Stimulated activated CD4-positive, alpha-beta T cell treated with anti-CD3 and anti-CD28 coated beads, Interleukin-1b, Interleukin-23, amount 100 ng/mL, for 4 hours (primary cell): ENCODE results near the gene SLC5A5.
"Not testable (repeated sequence)": the region's sequence is repeated elsewhere in the genome, so short reads cannot be mapped to it uniquely, and the experiment has no call there.

Source experiments
- DNase-seq, 2 donors: peaks; one replicate each; pipeline ENCODE4 v3.0.0-alpha.2; 2020; ENCODE audit warnings: low read depth in 2 of 2

SLC5A5 gene

DNA sequence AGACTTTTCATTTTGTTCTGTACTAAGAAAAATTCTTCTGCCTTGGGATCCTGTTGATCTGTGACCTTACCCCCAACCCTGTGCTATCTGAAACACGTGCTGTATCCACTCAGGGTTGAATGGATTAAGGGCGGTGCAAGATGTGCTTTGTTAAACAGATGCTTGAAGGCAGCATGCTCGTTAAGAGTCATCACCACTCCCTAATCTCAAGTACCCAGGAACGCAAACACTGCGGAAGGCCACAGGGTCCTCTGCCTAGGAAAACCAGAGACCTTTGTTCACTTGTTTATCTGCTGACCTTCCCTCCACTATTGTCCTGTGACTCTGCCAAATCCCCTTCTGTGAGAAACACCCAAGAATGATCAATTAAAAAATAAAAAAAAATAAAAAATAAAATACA, 47.4 kb downstream of the SLC5A5 start:
- DNase-seq, result not testable (repeated sequence)

DNA sequence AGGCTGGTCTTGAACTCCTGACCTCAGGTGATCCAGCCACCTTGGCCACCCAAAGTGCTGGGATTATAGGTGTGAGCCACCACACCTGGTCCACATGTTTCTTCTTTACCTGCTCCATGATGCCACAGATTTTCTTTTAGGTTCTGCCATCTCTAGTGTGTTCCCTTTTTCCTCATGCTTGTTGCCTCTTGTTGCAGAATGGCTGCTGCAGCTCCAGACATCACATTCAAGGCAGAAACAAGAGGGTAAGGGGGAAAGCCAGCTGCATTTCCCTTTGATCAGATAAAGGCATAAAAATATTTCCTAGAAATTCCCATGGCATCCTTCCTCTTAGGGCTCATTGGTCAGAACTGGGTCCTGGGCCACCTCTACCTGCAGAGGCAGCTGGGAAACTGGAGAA, 48.8 kb downstream of the SLC5A5 start:
- no peak for DNase-seq

DNA sequence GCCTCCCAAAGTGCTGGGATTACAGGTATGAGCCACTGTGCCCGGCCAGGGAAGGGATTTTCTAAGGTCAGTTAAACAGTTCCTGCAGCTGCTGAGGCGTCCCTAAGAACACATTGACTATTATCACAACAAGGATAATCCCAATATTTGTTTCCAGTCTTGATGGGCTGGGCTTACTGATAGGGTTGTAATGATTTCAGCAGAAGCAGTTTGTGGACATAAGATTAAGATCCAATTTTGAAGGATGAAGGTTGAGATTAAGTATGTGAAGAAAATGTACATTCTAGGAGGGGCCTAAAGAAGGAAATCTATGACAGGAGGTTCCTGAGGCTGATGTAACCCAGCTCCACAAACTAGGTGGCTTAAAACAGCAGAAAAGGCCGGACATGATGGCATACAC, 50.4 kb downstream of the SLC5A5 start:
- DNase-seq, result no peak

DNA sequence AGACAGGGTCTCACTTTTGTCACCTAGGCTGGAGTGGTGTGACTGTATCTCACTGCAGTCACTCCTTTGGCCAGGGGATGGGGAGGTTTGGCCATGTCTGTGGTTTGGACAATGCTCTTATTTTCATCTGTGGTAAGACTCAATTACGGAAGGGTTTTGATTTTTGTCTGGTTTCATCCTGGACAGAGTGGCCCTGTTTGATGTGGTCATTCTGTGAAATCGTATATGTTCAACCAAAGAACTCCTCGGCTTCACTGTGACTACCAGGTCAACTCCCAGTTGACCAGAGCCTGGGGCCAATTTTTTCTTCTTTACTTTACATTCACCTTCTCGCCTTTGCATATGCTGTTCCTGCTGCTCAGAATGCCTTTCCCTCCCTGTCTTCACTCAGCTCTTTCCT, 54.3 kb downstream of the SLC5A5 start:
- no peak for DNase-seq

DNA sequence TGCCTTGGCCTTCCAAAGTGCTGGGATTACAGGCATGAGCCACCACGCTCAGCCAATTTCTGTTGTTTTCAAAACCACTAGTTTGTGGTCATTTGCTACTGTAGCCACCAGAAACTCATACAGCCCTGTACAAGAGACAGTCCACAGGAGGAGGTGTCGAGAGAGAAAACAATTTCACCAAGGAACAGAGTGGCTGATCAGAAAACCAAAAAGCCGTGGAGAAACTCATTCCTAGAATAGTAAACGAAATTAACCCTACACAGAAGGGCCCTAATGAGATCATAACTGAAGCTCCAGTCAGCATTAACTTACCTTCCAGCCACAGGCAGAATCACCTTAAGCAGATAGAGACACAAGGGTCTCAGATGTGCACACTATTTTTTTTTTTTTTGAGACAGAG, 57.3 kb downstream of the SLC5A5 start:
- no peak for DNase-seq

DNA sequence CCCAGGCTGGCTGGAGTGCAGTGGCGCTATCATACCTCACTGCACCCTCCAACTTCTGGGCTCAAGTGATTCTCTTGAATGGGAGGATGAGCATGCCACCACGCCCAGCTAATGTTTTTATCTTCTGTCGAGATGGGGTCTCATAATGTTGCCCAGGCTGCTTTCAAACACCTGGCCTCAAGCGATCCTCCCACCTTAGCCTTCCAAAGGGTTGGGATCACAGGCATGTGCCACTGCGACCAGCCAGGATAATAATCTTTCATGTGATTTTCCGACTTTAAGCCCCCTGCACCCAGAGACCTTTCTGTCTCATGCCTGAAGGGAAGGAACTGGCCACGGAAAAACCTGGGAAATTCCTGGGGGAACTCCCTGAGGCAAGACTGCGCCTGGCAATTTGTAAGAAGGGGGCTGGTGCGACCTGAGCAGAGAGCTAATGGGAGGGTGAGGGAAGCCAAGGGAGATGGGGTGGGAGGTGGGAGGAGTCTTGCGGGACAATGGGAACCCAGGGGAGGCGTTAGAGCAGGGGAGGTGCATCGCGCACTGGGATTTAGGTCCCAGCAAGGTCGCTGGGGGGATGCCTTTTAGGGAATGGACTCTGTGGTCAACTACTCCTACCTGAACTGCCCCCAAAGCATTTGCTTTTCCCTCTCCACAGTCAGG, 59.9 kb downstream of the SLC5A5 start:
- no peak for DNase-seq

DNA sequence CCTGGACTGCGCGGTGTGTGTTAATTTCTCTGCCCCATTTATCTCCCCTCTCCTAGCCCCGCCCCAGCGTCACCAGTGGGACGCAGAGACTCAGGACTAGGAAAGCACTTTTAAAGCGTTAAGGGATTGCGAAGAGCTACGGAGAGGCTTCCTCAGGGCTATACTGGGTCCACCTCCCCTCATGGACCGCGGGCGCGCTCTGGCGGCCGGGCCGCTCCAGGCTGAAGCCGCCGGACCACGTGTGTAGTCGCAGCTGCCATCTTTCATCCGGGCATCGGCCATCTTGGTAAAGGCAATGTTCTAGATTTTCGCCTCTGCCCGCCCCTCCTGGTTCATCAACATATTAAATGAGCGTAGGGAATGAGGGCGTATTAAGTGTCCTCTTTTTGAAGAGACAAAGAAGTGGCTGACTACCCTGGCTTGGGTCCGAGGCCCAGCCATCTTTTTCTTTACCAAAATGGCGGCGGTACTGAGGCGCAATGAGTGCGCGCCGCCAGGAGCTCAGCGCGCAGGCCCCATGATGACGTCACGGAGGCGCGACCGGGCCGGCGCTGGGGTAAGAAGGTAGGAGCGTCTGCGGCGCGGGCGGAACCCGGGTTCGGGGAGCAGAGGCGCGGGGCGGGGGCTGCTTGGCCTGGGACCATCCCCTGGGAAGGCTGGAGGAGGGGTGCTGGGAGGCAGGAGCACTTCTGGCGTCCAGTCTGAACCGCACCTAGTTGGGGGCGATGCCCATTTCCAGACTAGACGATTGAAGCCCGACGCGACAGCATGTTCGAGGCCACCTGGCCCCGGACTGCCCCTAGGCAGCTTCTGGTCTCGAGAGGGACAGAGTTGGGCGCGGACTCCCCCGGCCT, 61.0 kb downstream of the SLC5A5 start, which contains the start of gene CCDC124:
Gene CCDC124, plus strand, starts transcription at position 531 of the 854 bp plus-strand sequence. CDS start 3,406 bp downstream, outside the sequence.
- DNase-seq, result peak; percentile 88 to 90

DNA sequence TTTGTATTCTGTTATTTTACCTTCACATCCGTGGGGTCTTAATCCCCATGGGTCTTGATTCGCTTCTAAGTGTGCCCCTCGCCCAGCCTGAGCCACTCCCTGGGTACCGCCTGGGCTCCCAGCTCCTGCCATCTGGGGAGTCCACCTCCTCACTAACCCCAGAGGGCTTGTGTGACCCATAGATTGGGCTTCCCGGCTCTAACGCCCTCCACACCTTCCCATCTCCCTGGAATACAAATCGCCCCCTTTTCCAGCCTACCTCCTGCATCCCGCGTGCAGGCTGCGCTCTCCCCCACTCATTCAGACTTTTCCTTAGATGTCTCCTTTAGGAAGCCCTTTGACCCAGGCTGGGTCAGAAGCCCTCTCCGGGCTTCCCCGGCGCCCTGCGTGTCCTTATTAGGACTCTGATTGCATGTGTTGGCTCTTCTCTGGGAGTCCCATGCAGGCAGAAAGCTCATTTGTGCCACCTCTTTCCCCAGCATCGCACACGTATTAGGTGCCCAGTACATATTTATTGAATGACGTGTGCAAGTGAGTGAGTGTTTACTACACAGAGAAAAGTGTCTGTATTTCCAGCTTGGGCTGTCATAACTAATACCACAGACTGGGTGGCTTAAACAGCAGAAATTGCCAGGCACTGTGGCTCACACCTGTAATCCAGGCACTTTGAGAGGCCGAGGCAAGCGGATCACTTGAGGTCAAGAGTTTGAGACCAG, 61.8 kb downstream of the SLC5A5 start:
- DNase-seq, result no peak

DNA sequence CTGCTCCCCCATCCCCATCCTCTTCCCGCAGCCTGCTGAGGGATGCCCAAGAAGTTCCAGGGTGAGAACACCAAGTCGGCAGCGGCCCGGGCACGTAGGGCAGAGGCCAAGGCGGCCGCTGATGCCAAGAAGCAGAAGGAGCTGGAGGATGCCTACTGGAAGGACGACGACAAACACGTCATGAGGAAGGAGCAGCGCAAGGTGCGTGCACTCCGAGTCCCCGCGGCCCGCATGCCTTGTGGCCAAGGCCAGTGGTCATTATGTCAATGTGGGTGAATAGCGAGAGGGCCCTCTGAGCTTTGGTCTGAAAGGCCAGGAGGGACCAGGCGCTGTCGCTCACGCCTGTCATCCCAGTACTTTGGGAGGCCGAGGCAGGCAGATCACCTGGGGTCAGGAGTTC, 64.6 kb downstream of the SLC5A5 start:
- DNase-seq, result no peak

DNA sequence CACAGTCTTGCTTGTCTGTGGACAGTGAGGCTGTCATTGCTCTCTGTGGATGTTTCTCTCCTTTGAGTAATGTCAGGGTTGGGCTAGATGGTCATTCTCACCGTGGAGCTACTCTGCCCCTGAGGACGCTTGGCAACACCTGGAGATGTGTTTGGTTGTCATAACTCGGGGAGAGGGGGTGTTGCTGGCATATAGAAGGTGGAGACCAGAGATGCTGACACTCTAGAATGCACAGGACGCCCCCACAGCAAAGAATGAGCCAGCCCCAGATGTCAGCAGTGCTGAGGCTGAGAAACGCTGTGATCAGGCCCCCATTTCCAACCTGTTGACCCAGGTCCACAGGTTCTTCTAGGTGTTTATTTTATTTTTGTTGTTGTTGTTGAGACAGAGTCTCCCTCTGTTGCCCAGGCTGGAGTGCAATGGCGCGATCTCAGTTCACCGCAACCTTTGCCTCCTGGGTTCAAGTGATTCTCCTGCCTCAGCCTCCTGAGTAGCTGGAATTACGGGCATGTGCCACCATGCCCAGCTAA, 65.7 kb downstream of the SLC5A5 start:
- no peak for DNase-seq

DNA sequence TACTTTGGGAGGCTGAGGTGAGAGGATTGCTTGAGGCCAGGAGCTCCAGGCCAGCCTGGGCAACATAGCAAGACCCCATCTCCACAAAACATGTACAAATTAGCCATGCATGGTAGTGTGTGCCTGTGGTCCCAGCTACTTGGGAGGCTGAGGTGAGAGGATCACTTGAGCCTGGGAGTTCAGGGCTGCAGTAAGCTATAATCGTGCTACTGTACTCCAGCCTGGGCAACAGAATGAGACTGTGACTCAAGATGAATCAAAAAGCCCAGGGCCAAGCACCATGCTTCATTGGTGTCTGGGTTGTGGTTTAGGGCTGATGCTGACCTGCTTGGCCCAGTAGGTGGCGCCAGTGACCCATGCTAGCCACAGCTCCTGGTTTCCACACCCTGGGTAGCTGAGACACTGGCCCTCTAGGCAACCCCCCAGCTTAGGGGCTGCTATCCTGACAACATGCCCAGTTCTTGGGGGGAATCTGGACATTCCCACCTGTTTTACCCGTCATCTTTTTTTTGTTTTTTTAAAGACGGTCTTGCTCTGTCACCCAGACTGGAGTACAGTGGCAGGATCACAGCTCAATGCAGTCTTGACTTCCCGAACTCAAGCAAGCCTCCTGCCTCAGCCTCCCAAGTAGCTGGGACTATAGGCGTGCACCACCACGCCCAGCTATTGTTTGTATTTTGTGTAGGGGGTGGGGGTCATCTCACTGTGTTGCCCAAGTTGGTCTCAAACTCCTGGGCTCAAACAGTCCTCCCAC, 66.5 kb downstream of the SLC5A5 start:
- peak; percentile 80 for DNase-seq

DNA sequence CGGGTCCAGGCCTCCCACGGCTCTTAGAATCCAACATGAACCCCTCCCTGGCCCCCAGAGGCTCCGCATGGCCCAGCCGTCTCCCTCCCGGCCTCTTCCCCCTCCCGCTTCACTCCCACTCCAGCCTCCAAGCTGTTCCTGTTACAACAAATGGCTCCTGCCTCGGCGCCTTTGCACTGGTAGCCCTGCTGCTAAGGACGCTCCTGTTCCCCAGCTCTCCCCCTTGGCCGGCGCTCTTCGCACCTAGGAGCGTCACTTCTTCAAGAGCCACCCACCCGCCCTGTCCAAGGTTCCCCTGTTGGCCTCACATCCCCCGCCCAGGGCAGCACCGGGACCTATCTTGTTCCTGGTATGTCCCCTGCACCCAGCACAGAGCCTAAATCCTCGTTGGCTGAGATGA, 70.4 kb downstream of the SLC5A5 start:
- DNase-seq, result no peak

DNA sequence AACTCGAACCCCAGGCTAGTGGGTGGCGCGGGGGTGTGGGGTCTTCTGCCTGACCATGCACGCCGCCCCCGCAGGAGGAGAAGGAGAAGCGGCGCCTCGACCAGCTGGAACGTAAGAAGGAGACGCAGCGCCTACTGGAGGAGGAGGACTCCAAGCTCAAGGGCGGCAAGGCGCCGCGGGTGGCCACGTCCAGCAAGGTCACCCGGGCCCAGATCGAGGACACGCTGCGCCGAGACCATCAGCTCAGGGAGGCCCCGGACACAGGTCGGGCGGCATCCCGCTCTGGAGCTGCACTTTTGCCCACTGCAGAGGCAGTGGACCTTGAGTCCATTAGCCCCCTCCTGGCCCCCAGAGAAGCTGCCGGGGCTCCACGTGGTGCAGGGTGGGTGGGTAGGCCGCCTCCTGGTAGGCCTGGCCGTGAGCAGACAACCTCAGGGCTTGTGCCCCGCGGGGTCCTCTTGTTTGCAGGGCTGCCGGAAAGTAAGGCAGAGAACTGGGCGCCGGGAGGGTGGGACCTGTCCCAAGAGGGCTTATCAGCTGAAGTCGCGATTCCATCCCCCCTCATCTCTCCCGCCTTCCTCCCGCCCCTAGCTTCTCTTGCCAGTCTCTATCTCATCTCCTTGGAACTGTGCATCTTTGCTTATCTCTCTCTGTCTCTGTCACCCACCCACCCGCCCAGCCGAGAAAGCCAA, 71.0 kb downstream of the SLC5A5 start:
- DNase-seq, result no peak

DNA sequence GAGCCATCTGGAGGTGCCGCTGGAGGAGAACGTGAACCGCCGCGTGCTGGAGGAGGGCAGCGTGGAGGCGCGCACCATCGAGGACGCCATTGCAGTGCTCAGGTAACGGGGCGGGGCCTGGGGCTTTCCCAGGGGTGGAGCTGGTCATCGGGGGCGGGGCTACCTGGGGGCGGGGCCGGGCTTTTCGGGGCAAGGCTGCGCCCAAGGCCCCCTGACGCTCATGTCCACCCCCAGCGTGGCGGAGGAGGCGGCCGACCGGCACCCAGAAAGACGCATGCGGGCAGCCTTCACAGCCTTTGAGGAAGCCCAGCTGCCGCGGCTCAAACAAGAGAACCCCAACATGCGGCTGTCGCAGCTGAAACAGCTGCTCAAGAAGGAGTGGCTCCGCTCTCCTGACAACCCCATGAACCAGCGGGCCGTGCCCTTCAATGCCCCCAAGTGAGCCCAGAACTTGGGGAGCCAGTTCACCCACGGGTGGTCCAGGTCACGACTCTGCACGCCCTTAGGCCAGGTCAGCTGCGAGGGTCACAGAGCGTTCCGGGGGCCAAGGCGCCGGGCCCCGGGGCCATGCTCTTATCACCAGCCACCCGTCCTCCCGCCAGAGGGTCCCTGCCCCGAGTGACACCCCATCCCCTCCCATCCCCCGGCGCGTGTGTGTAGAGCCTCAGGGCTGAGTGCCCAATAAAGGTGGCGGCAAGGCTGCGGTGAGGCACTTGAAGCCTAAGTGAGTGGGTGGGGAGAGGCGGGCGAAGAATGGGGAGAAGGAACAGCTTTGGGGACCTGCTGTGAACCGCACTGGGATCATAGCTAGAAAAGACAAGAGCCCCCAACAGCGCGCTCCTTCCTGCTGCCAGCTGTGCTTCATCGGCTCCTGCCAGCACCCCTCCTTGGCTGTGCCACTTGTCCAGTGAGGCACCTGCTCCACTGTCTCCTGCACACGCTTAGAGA, 71.8 kb downstream of the SLC5A5 start:
- no peak for DNase-seq

DNA sequence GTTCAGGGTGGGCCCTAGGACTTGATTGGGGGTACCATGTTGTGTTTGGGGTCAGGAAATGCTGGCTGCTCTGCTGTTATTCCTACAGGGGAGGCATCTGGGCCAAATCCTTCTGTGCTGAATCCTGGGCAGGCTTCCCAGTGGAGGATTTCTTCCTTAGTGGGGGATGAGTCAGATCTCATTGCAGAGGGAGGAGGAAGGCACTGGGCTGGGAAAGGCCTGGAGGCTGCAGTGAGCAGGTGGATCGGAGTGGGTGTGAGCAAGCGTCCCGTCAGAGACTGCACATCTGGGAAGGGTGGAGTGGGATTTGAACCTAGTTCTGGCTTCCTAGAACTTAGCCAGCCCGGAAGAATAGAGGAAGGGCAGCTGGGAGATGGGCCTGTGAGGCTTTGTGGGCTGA, 72.6 kb downstream of the SLC5A5 start:
- DNase-seq, result no peak
